ENCODE data around the gene DHRS9. TPM values are rescaled to one million over a fixed set of nuclear protein-coding genes. Genes with fewer than 3 reads are reported as not detected.

The DHRS9 gene
- not detected for total RNA-seq

DNA sequence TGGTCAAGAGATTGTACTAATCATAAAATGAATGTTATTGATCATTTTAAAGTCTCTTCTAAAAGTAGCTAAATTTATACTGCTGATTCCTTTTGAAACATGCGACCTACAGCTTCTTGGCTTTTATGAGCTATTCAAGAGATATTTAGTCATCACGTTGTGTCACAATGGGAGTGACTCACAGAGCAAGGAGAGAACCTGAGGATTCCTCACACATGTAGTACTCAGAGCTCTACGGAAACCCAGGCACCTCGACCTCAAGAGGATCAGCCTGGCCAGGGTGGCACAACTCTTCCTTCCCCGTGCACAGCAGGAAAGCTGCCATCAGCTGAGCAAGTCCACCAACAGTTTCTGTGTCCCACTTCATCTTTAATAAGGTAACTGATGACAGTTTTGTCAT is at the start of gene DHRS9:
DHRS9 (plus strand) TSS at position 223 of the 400 bp plus-strand sequence. CDS start 12,019 bp downstream, outside the sequence.

DNA sequence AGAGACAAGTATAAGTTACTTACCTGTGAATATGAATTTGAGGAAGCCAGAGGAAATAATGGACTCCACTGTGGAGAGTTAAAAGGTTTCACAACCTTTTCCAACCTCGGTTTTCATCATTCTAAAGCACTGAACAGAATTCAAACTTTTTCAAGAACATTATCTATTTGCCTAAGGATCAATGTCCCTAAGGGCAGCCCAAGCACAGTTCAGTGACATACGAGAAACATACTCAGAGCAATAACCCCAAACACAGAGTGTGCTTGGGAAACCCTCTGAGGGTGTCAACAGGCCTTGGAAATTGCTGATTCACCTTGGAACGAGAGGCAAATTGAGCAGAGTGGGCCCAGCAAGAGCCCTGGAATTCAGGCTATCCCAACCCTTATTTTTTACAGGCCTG is 38.2 kb upstream of the DHRS9 start, which contains the start of gene ABCB11:
ABCB11 (minus strand) TSS at position 123 of the 400 bp plus-strand sequence. CDS start 13,199 bp downstream, outside the sequence.

Other genes starting within 250 kb of the DHRS9 start
- gene SPC25, start 179.1 kb upstream of the DHRS9 start, total RNA-seq: 10 to 100 TPM in 1 of 2 donors, 1 to 10 TPM in 1; 6.9 to 11.7 TPM
- gene G6PC2, start 168.3 kb upstream of the DHRS9 start, total RNA-seq: not detected
- gene ABCB11, start 38.2 kb upstream of the DHRS9 start, total RNA-seq: not detected